Activated T-cell treated with anti-CD3 and anti-CD28 coated beads for 1 hour (primary cell): ENCODE measurements around the gene ASPN.

ENCODE experiments used
- DNase-seq: peaks from one replicate; pipeline ENCODE4 v3.0.0-alpha.2; 2020; ENCODE audit warnings: low read depth

ASPN gene

GRCh38 chr9:92504881-92505280 is 22.6 kb upstream of the ASPN start:
- DNase-seq, result no peak

- DNase-seq, result no peak
These were observed 20.9 kb upstream of the ASPN start for GRCh38 chr9:92503156-92503555.

DNA sequence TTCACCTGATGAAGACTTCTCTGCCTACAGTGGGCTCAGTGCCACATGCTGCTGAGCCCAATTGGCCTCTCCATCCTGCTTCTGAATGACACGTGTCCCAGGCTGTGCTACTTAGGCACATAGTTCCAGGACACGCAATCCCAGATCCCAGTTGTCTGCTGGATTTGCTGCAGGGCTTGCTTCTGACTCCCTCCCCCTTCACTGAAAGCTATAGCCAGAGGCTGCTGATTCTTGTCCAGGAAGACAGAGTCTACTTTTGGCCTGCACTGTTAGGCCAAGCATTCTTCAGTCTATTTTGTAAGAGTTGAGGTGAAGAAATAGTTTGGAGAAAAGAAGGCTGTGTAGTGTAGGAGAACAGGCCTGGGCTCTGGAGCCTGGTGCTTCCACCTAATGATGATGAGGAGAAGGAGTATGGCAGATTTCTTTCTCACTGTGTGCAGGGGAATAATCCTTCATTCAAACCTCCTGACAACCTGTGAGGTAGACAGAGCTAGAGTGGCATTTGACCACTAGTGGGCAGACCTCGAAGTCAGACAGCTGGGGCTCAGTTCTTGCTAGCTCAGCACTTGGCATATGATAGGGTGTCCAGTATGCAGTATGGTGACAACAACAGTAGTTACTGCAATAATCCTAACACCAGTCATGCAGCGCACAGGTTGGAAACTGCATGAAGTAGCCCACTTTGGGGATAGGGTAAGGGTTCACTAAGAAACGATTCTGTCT is 19.5 kb upstream of the ASPN start:
- no peak for DNase-seq

GRCh38 chr9:92500725-92501124 is 18.4 kb upstream of the ASPN start:
- DNase-seq, result no peak

DNA sequence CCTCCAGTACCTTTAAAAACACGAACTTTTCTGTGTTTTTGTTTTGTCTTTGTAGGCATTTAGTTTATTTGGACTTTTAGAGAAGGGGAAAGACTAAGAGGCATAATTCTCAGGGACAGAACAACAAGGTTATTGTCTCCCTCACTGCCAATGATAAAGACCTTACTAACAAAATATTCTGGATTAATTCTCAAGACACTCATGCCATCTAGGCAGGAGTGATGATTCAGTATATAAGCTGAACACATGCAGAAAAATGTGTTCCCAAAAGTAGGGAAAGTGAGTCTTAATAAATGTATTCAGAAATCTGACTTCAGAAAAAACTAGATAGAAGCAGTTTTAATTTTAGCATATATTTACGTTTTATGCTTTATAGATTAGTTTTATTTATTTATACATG is 17.4 kb upstream of the ASPN start:
- no peak for DNase-seq

DNA sequence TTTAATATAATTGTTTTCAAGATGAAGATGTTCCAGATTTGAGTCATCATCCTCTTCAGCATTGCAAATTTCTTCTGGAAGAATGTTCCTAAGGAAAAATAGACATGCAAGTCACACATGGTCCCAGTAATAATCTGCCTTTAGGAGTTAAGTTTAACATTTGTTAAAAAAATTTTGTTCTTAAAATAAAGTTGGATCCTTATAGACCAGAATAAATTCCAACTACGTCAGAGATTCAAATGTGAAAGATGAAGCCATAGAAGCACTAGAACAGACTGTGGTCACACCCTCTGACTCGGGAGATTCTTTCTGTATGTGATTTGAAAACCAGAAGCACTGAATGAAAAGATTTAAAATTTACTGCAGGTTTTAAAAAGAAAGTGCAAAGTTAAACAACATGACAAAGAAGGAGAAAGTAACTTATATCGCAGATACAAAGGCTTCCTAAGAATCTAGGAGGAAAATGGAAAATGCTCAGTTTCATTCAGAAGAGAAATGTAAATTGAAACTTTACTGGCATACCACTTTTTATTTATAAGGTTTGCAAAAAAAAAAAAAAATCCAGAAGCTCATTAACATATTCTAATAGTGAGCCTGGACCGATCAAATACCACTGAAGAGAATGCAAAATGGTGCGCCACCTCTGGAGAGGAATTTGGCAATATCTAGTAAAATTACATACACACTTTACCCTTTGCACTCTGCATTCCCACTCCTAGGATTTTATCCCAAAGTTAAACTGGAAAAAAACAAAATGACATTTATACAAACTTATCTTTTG is 14.3 kb upstream of the ASPN start:
- DNase-seq, result no peak

GRCh38 chr9:92494856-92495255 is 12.6 kb upstream of the ASPN start:
- DNase-seq, result no peak

DNA sequence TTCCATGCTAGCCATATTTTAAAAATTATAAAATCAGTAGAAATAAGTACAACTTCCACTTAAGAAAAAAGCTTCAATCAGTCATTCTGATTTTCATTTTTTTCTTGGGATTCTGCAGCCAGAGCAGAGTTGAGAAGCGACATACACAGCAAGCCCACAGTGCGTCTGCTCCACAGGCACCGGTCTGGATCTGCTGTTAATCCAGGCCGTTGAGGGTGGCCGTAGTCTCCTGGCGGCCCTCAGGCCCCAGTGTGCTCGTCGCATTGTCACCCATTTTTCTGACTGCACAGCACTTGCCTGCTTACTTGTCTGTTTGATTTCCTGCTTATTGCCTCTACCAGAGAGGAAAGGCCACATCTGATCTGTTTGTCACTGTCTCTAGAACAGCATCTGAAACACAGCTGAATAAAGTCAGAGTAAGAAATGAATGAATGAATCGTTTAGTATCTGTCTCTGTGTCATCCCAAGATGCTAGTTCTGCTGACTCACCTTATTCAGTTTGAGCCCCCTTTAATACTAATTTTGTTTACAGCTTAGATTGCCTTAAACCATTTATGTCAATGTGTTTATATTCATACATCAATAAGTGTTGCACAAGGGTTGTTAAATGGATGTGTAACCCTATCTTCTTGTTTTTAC is 11.6 kb upstream of the ASPN start:
- no peak for DNase-seq

DNA sequence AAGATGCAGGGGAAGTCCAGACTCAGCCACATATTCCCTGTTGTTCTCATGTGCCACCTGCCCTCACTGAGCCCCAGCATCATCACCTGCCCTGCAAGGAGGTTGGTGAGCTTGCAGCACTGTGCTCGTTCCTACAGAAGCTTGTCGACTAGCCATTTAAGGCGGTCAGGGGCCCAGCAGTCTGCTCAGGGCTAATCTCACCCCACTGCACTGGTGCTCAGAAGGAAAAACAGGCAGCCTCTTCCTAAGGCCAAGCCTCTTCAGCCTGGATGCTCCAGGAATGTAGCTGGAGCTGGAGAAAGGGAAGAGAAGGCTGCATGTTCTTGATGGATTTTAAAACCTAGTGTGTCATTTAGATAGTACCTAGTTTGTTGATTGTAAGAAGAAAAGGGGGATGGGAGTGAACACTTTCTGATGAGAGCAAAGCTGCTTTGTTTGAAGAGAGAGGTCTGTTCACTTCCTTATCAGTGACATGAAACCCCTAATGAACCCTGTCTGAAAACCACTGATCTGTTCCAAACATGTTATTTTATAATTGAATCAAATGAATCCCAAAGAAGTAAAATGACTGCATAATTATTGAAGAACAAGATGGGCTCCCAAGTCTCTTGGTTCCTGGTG is 10.6 kb upstream of the ASPN start:
- DNase-seq, result no peak

DNA sequence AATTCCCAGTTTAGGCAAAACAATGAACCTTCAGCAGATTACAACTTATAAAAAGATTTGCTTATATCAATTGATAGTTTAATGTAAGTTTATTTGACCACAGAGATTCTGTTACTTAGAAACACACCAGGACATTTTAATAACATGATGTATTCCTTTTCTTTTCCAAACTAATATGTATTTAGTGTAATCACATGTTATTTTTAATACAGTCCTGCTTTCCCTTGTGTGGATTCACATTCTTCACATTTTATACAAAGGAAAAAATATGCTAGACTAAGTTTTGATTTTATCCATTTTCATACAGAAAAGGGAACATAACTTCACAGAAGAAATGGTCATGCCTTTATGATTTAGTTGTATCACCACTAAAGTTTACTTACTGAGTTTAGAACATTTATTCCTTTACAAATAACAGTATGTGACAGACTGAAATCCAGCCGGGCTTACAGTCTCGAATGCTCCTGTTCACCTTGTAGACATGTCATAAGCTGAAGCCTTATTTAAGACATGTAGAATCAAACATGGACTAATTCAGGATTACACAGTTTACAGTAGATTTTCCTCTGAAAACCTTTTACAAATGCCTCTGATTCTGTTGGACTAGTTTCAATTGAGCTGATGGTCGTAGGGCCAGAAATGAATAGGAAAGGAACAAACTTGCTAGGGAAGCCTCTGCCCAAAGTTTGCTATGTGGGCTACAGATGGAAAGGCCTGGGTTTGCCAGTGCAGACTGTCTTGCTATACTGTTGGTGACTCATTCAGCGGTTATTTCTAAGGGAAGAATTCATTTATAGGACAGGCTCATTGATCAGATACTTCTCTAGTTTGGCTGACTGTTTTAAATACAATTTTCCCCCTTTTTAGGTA is 6.6 kb upstream of the ASPN start:
- no peak for DNase-seq

DNA sequence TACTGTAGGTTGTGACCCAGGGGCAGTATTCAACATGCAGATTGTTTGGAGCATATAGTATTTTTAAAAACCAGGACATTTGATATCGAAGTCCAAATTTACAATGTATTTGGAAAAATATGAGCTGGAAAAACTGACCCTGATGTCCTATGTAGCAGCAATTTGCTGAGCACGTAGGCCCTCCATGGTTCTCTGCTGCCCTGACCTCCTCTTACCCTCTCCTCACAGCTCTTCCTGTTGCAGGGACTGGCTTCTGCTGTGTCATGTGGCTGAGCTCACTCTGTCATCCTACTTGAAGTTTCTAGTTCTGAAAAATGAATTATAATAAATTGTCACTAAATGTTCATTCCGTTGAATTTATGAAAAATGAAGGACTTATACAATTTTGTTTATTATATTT is 4.1 kb upstream of the ASPN start:
- DNase-seq, result no peak

- no peak for DNase-seq
These were observed 2.3 kb upstream of the ASPN start for GRCh38 chr9:92484563-92484962.

DNA sequence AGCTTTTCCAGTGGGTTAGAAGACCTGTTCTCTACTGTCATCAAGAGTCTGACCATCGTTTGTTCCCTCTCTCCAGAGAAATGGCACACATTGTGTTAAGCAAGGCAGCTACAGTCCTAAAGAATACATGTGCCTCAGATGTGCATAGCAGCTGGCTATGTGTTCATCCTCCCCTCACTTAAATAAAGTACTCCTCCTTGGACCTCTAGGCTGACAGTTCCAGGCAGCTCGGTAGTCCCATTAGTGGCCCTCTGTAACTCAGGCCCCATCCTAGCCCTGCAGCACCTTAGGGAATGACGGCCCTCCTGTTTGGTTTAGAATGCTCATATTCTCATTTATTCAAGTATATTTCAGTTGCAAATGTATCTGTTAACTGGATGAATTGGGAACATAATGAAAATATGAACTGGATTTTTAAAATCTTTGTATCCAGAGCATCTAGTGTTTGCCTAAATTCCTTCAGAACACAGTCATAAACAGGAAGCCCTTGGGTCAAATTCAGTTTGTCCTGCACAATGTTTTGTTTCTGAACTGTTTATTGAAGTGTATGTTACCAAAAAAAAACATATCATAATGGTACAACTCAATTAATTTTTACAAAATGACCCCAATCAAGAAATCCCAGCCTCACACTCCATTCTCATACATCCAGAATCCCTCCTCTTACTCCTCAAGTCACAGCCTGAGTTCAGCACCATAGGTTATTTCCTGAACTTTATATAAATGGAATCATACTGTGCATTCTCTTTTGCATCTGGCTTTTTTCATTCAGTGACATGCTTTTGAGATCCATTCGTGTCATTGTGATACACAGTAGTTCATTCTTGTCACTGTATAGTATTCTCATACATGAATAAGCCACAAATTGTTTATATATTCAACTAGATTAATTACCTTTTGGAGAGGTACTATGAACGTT is 1.6 kb upstream of the ASPN start:
- DNase-seq, result no peak

DNA sequence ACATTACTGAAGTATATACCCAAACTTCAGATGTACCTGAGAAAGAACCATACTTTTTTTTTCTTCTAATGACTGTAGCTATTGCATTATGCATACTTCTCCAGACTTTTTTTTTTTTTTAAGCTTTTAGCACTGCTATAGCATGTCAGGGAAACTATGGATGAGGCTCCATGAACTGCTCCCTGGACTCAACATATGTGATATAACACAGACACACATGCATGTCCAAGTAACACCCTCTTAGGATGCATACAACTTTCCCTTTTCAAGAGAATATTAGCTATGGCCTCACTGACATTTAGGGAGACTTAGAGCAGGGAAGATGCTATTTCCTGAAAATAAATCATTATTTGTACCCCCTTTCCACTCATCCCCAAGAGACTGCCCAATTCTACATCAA is 499 bp upstream of the ASPN start:
- DNase-seq, result no peak

- DNase-seq, result no peak
These were observed 1.2 kb downstream of the ASPN start for GRCh38 chr9:92480986-92481633.

GRCh38 chr9:92480291-92480771 is 2.0 kb downstream of the ASPN start:
- DNase-seq, result no peak

GRCh38 chr9:92479346-92479745 is 3.0 kb downstream of the ASPN start:
- DNase-seq, result no peak

DNA sequence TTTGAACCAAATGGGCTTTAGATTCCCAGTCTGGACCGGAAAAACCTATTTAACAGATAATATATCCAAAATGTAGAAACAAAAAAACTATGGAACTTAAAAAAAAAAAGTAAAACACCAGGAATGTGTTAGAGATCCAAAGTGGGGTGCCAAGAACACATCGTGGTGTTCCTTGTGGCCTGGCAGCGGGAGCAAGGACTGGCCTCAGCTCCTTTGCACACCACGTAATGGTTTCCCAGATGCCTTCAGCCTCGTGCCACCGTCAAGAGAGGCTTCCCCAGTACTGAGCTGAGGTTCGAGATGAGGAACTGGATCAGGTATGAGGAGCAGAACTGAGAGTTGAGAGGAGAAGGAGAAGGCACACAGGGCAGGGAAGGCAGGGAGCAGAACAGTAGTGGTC is 3.5 kb downstream of the ASPN start:
- DNase-seq, result no peak

- DNase-seq, result no peak
These were observed 5.3 kb downstream of the ASPN start for GRCh38 chr9:92476962-92477361.

DNA sequence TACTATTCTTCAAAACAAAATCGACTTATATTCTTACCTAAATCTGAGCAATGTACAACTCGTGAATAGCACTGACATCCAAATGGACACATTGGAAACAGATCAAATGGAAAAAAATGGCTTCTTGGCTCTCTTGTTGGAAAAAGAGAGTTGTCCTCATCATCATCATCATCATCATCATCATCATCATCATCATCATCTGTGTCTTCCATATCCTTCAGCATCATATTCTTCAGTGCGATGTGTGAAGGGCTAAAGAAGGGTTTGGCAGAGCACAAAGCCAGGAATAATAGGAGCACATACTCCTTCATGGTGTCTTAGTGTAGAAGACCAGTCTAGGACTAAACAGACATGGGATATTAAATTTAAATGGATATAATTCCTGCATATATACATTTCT is 7.7 kb downstream of the ASPN start:
- DNase-seq, result no peak
